NCI-H2196 treated with DMSO at 0.1 percent for 48 hours (cell line): ENCODE data around the gene MYO7B.

Source experiments
- DNase-seq: peaks from one replicate; lab custom pipeline; 2025; ENCODE audit not compliant: unreplicated experiment; lab: John Stamatoyannopoulos, UW

The MYO7B gene

DNA sequence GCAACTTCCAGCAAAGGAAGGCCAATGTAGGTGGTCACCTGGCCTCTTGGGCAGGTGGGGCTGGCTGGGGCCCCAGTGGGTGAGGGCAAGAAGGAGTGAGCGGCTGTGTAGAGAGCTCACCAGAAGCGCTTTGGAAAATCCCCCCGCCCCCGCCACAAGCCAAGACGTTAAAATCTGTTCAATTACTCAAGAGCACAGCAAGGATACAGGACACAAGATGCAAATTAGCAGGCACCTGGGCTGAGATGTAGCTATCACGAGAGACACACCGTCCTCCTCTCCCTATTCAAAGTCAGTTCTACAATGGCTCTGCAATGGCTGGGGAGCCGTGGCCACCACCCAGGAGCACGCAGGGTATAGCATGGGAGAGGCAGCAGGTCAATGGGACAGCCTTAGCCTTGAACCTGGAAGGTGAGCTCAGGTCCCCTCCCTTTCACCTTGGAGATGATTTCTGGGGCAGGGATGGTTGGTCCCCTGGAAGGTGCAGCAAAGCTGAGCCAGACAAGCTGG is 72.0 kb downstream of the MYO7B start:
- no peak for DNase-seq

- no peak for DNase-seq
Observed at GRCh38 chr2:127608061-127609030, 72.9 kb downstream of the MYO7B start.

DNA sequence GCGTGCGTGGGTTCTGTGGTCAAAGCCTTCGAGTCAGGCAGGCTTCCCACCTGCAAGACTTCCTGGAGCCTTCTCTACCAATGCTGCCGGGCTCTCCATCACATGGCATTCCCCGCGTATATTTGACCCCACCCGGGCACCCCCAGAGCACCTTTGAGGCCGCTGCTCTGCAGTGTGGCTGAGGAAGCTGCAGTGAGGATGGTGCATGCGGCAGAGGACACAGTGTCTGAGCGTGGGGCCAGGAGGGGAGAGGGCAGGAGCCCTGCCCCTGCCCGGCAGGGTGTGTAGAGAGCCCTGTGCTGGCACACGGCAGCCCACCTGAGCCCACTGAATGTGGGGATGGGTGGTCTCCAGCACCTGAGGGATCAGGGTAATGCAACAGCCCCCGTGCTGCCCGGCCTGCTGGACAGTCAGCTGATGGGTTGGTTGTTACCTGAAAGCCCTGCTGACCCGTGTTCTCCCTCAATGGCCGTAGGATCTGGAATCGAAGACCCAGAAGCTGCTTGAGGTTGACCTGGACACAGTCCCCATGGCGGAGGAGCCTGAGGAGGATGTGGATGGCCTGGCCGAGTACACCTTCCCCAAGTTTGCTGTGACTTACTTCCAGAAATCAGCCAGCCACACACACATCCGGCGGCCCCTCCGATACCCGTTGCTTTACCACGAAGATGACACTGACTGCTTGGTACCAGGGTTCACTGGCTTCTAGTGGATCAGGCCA is 73.7 kb downstream of the MYO7B start:
- no peak for DNase-seq

DNA sequence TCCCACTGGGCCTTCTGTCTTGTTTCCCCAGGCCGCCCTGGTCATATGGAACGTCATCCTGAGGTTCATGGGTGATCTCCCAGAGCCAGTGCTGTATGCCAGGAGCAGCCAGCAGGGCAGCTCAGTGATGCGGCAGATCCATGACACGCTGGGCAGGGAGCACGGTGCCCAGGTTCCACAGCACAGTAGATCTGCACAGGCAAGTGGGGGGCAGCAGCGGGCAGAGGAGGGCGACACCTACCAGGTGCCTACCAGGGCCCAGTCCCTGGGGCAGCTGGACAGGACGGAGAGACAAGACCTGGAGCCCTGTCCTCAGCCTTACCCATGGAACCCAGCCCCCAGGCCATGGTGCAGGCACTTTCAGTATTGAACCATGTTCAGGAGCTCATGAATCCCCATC is 74.3 kb downstream of the MYO7B start:
- DNase-seq, result no peak

GRCh38 chr2:127610561-127610960 is 75.1 kb downstream of the MYO7B start:
- DNase-seq, result no peak

GRCh38 chr2:127611076-127611925 is 75.8 kb downstream of the MYO7B start:
- no peak for DNase-seq

DNA sequence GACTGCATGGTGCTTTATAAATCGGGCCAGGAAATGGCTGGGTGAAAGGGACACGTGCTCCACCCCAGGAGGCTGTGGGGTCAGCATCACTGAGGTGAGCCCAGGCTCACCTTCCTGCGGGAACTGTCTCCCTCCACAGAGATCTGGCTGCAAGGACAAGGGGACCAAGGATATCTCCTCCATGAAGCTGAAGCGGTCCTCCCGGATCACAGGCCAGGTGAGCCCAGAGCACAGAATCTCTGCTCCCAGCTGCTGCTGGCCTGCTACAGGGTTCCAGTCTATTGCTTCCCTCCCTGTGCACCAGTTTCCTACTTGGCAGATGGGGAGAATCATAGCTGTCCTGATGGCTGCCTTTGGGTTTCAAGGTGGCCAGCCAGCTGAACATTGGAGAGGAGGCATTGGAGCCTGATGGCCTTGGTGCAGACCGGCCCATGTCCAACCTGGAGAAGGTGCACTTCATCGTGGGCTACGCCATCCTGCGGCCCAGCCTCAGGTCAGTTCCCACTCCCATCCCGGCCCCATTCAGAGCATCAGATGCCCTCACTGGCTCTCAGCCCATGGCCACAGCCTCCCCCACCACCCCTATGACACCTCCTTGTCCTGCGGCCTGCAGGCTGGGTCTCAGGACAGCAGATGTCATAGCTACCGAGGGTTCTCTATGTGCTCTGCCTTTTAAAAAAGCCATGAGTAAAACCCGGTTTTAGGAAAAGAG is 76.8 kb downstream of the MYO7B start:
- DNase-seq, result no peak

GRCh38 chr2:127614246-127614645 is 78.8 kb downstream of the MYO7B start:
- DNase-seq, result no peak

DNA sequence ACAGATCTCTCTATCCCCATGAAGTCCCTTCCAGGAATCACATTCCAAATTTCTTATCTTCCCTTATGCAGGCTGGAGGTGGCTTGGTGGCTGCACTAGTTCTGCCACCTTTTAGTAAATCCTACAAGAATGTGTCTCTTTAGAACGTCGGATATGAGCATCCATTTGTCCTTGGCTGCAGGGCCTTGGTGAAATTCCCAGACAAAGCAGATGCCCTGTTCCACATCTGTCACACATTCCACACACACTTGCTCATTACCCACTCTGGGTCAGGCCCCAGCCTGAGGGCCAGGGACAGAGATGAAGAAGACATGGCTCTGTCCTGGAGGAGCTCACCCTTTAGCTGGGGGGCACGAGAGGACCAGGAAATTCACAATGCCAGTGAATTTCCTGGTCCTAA is 79.2 kb downstream of the MYO7B start:
- no peak for DNase-seq

GRCh38 chr2:127615511-127616166 is 80.2 kb downstream of the MYO7B start:
- DNase-seq, result no peak

- no peak for DNase-seq
Observed at GRCh38 chr2:127618551-127619202, 83.2 kb downstream of the MYO7B start.

- no peak for DNase-seq
Observed at GRCh38 chr2:127619203-127619590, 83.7 kb downstream of the MYO7B start.

DNA sequence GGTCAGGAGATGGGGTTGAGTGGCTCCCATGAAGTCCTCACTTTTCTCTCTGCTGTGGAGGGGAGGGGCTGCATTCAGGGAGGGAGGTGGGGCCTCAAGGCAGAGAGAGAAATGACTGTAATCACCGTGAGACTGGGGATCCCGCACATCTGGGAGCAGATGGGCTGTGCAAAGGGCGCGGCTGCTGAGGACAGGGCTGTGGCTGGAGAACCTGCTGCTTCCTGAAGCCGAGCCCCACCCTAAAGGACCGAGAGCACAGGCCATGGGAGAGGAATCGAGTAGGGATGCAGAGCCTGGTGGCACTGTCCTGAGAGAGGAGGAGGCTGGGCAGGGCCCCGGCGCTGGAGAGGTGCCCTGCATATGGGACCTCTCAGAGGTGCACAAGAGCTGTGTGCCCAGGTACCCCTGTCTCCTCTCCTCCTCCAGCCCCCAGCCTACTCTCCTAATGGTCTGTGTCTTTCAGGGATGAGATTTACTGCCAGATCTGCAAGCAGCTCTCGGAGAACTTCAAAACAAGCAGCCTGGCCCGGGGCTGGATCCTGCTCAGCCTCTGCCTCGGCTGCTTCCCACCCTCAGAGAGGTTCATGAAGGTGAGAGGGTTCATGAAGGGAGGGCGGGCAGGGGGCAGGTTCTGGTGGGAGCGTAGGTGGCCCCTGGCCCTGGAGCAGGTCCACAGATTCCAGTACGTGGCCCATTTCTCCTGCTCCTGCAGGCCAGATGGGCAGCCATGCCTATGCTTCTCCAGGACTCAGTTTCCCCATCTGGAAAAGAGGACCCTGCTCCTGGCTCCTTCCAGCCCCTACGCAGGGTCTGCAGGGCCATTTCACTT is 84.6 kb downstream of the MYO7B start:
- no peak for DNase-seq

DNA sequence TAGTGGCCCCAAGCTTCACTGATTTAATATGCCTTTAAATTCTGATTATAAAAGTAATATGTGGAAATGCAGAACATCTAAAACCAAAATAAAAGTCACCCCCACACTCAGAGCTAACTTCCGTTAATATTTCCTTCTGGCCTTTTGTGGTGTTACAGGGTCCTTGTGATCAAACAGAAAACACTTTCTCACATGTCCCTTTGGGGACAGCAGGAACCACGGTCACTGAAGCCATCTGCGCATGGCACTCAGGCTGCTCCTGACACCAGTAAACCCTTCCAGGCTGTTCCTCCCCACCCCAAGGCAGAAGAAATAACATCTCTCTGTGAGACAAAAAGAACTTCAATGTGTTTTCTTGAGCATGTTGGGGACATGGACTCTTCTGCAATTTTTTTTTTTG is 85.4 kb downstream of the MYO7B start:
- DNase-seq, result no peak

GRCh38 chr2:127621981-127622431 is 86.5 kb downstream of the MYO7B start:
- DNase-seq, result no peak

- DNase-seq, result no peak
Observed at GRCh38 chr2:127622561-127623387, 87.3 kb downstream of the MYO7B start.
